Kidney (tissue), 14 donors: ENCODE results near the gene TSPAN13. TPM values are rescaled to one million over a fixed set of nuclear protein-coding genes. Genes with fewer than 3 reads are reported as not detected.

Source experiments
- DNase-seq, 5 donors: peaks; one replicate each; pipeline ENCODE4 v3.0.0-alpha.2; 2013 to 2020
- FAIRE-seq: peaks from 2 replicates; lab custom pipeline; 2012; peaks lifted over from hg19 to GRCh38; lab: Jason Lieb, UNC
- H3K27ac ChIP-seq, 2 donors: one replicate each; pipeline ENCODE4 v1.7.0; 2013; ENCODE audit warnings: low read depth in 2 of 2, low read length in 2 of 2, inconsistent platforms in 1 of 2
- H3K27me3 ChIP-seq: one replicate; pipeline ENCODE4 v1.7.1; 2013; ENCODE audit warnings: low read length, inconsistent platforms; ENCODE audit not compliant: control insufficient read depth, insufficient read depth
- H3K36me3 ChIP-seq, 3 donors: one replicate each; pipeline versions ENCODE4 v1.7.0 to v1.7.1; 2013; ENCODE audit warnings: low read length in 3 of 3, control low read depth in 1 of 3, inconsistent platforms in 1 of 3; ENCODE audit not compliant: insufficient read depth in 3 of 3, control insufficient read depth in 2 of 3
- H3K4me1 ChIP-seq, 3 donors: one replicate each; pipeline versions ENCODE4 v1.7.0 to v1.7.1; 2013; ENCODE audit warnings: low read length in 3 of 3, inconsistent platforms in 1 of 3, low read depth in 1 of 3; ENCODE audit not compliant: control insufficient read depth in 2 of 3, insufficient read depth in 2 of 3
- H3K4me3 ChIP-seq, 3 donors: one replicate each; pipeline versions ENCODE4 v1.7.0 to v1.8.1; 2013; ENCODE audit warnings: low read length in 3 of 3, control low read depth in 1 of 3, inconsistent platforms in 1 of 3
- H3K9ac ChIP-seq, 3 donors: one replicate each; pipeline versions ENCODE4 v1.7.0 to v1.7.1; 2013; ENCODE audit warnings: low read length in 3 of 3, control low read depth in 1 of 3, inconsistent platforms in 1 of 3
- H3K9me3 ChIP-seq, 3 donors: one replicate each; pipeline versions ENCODE4 v1.7.0 to v1.7.1; 2013; ENCODE audit warnings: low read length in 3 of 3, control low read depth in 1 of 3, inconsistent platforms in 1 of 3; ENCODE audit not compliant: control insufficient read depth in 2 of 3, insufficient read depth in 1 of 3
- CTCF ChIP-seq: IDR thresholded peaks from 3 replicates; pipeline ENCODE4 v1.5.1; 2012; ENCODE audit warnings: mild to moderate bottlenecking, moderate library complexity, borderline replicate concordance; ENCODE audit not compliant: insufficient read depth; ENCODE audit errors: extremely low read depth
- intact Hi-C: fragments of 100-400 bp; cut with DNase I; formaldehyde crosslinking; loops from one replicate; pipeline ENCODE4 v1.11.1; 2022
- polyA plus RNA-seq: library from polyadenylated mRNA; stranded (reverse); fragments of 350-450 nt; fragmentation: Illumina TruSeq; extraction: RNeasy Lipid Tissue Mini Kit (QIAGEN cat#74804); gene quantifications from one replicate; pipeline ENCODE4 v1.2.3, GENCODE V29; 2014; ENCODE audit warnings: low read depth, low replicate concordance; ENCODE audit not compliant: insufficient read depth
- total RNA-seq: library from RNA; stranded (reverse); fragmentation: NEBNext Ultra II Directional; extraction: Animal tissue kit (Norgen Biotek cat#: 25700); gene quantifications from one replicate; pipeline ENCODE4 v1.2.1, GENCODE V29; 2021
- donor health status: control.
- donor health status: control.
- donor health status: control.
- donor health status: control.
- donor health status: control.
- donor health status: DM: yes; HTN: yes; CAD: no.
- donor health status: Normal renal cell carcinoma (clear cell type).

Gene TSPAN13
- total and polyA plus RNA-seq, 2 donors from 2014 or later: 10.2 to 23.8 TPM

GRCh38 chr7:16780596-16780995, 27.0 kb downstream of the TSPAN13 start:
- TF ChIP-seq CTCF: no peak
- no peaks in the 10 kb centered on the region for H3K9me3 ChIP-seq
- no peak overlapping the region for H3K9ac ChIP-seq
- no peaks in the 10 kb centered on the region for H3K36me3 ChIP-seq
- no peak overlapping the region for H3K4me3 ChIP-seq
- DNase-seq (no peak), FAIRE-seq (no peak)
- no peaks in the 10 kb centered on the region for H3K4me1 ChIP-seq
- H3K27me3 ChIP-seq: no peaks in the 10 kb centered on the region
- no peak overlapping the region for H3K27ac ChIP-seq
- intact Hi-C loops: no loop called here

- no peak overlapping the region for H3K27ac ChIP-seq
- intact Hi-C loops: no loop called here
These were observed 31.8 kb downstream of the TSPAN13 start for GRCh38 chr7:16785321-16785720.

GRCh38 chr7:16785846-16786245, 32.3 kb downstream of the TSPAN13 start:
- Histone ChIP-seq H3K4me3 (no peak overlapping the region), H3K9ac (no peak overlapping the region), H3K27ac (no peak overlapping the region), H3K9me3 (no peaks in the 10 kb centered on the region), H3K36me3 (no peaks in the 10 kb centered on the region), H3K27me3 (no peaks in the 10 kb centered on the region), H3K4me1 (no peaks in the 10 kb centered on the region)
- TF ChIP-seq CTCF: no peak
- intact Hi-C loops: no loop called here
- FAIRE-seq: no peak
- DNase-seq: no peak

More at GRCh38 chr7:16785321-16785720, 31.8 kb downstream of the TSPAN13 start:
- FAIRE-seq (no peak), DNase-seq (no peak)
- Histone ChIP-seq H3K36me3 (no peaks in the 10 kb centered on the region), H3K9me3 (no peaks in the 10 kb centered on the region), H3K27me3 (no peaks in the 10 kb centered on the region), H3K4me3 (no peak overlapping the region), H3K9ac (no peak overlapping the region), H3K4me1 (no peaks in the 10 kb centered on the region)
- TF ChIP-seq CTCF: no peak

GRCh38 chr7:16786257-16786656, 32.7 kb downstream of the TSPAN13 start:
- peak in 1 of 5 donors; percentile 9 for DNase-seq
- no peak for TF ChIP-seq CTCF
- FAIRE-seq: no peak
- Histone ChIP-seq H3K36me3 (no peaks in the 10 kb centered on the region), H3K9ac (no peak overlapping the region), H3K27ac (no peak overlapping the region), H3K4me1 (no peaks in the 10 kb centered on the region), H3K4me3 (no peak overlapping the region), H3K27me3 (no peaks in the 10 kb centered on the region), H3K9me3 (no peaks in the 10 kb centered on the region)
- intact Hi-C loops: no loop called here
